Measurements from ENCODE around the gene TOPORS.

GRCh38 chr9:32502464-32502863 lies 49.9 kb downstream of the TOPORS start:
- TF ChIP-seq SIN3A (IDR thresholded peaks at IDR 0.05; ENCODE audit: borderline replicate concordance, insufficient read depth, low read length) (peak; percentile 39; the same call in 1 of the 2 replicates), FOXP2 (optimal IDR thresholded peaks at IDR 0.05; ENCODE audit: borderline replicate concordance, extremely low read depth, extremely low read length, insufficient read depth) (no peak), POLR2AphosphoS5 (IDR thresholded peaks at IDR 0.05; ENCODE audit: low read depth, low read length) (no peak), TAF1 (IDR thresholded peaks at IDR 0.05; ENCODE audit: borderline replicate concordance, insufficient read depth, low read length) (no peak)
- TF ChIP-seq, protein P1, sequence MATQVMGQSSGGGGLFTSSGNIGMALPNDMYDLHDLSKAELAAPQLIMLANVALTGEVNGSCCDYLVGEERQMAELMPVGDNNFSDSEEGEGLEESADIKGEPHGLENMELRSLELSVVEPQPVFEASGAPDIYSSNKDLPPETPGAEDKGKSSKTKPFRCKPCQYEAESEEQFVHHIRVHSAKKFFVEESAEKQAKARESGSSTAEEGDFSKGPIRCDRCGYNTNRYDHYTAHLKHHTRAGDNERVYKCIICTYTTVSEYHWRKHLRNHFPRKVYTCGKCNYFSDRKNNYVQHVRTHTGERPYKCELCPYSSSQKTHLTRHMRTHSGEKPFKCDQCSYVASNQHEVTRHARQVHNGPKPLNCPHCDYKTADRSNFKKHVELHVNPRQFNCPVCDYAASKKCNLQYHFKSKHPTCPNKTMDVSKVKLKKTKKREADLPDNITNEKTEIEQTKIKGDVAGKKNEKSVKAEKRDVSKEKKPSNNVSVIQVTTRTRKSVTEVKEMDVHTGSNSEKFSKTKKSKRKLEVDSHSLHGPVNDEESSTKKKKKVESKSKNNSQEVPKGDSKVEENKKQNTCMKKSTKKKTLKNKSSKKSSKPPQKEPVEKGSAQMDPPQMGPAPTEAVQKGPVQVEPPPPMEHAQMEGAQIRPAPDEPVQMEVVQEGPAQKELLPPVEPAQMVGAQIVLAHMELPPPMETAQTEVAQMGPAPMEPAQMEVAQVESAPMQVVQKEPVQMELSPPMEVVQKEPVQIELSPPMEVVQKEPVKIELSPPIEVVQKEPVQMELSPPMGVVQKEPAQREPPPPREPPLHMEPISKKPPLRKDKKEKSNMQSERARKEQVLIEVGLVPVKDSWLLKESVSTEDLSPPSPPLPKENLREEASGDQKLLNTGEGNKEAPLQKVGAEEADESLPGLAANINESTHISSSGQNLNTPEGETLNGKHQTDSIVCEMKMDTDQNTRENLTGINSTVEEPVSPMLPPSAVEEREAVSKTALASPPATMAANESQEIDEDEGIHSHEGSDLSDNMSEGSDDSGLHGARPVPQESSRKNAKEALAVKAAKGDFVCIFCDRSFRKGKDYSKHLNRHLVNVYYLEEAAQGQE (IDR thresholded peaks at IDR 0.05; ENCODE audit: insufficient read depth in 1 of 2, low read depth in 2 of 2, low read length in 2 of 2), result no peak

All from PFSK-1 (cell line).